NCI-H460 (cell line): ENCODE data around the gene RRH. TPM values are rescaled to one million over a fixed set of nuclear protein-coding genes. Genes with fewer than 3 reads are reported as not detected.
"Not testable (repeated sequence)": the region's sequence is repeated elsewhere in the genome, so short reads cannot be mapped to it uniquely, and the experiment has no call there.

ENCODE experiments used
- DNase-seq: peaks from one replicate; pipeline ENCODE4 v3.0.0-alpha.2; 2016; ENCODE audit warnings: low read depth; ENCODE audit errors: extremely low read depth
- total RNA-seq: library from RNA; depleted of rRNA; stranded (reverse); fragments of >200 nt; shearing (Covaris generic); gene quantifications from 2 replicates; pipeline ENCODE4 v1.2.3, GENCODE V29; 2014

RRH gene
- total RNA-seq, 1 experiment from 2014 or later, result not detected

- DNase-seq, result no peak
These were observed 9.2 kb downstream of the RRH start for GRCh38 chr4:109836985-109837384.

GRCh38 chr4:109846395-109847098 lies 18.8 kb downstream of the RRH start:
- no peak for DNase-seq

- DNase-seq, result no peak
These were observed 20.2 kb downstream of the RRH start, which contains the start of gene LRIT3 for GRCh38 chr4:109847896-109848442. Gene LRIT3, plus strand, starts transcription at chr4:109848107. Its CDS starts 95 bp downstream, at chr4:109848202.

GRCh38 chr4:109848501-109848900 lies 20.7 kb downstream of the RRH start:
- DNase-seq, result no peak

DNA sequence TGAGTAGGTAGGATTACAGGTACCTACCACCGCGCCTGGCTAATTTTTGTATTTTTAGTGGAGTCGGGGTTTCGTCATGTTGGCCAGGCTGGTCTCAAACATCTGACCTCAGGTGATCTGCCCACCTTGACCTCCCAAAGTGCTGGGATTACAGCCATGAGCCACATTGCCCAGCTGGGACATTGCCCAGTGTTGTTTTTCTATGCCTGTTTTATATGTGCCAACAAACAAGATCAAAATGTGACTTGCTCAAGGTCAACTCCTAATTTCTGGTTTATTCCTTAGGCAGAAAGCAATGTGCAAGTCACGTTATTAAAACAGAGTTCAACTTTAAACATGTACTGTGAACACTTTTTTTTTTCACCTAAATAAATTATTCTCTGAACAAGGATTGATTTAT lies 22.8 kb downstream of the RRH start:
- no peak for DNase-seq

- not testable (repeated sequence) for DNase-seq
These were observed 31.9 kb downstream of the RRH start for GRCh38 chr4:109859426-109860300.

- DNase-seq, result no peak
These were observed 33.5 kb downstream of the RRH start for GRCh38 chr4:109861271-109861670.

- no peak for DNase-seq
These were observed 34.2 kb downstream of the RRH start for GRCh38 chr4:109861916-109862511.

DNA sequence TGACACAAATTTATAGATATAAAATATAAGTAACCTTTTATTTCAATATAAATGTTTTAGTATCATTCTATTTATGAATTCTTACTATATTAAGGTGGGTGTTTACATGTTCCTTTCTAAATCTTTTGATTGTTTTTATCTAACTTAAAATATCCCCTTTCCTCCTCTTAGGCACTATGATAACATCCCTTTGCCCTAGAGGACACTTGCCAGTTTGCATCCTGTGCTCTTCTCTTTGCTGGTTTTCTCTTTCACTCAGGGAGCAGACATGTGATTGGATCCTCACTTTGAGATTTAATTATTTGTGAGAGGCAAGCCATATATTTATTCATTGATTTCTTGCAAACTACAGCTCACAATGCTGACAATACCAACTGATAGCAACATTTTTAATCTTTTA lies 36.4 kb downstream of the RRH start:
- no peak for DNase-seq

GRCh38 chr4:109870061-109870460 lies 42.3 kb downstream of the RRH start:
- DNase-seq, result no peak

- no peak for DNase-seq
These were observed 44.3 kb downstream of the RRH start for GRCh38 chr4:109872065-109872464.

DNA sequence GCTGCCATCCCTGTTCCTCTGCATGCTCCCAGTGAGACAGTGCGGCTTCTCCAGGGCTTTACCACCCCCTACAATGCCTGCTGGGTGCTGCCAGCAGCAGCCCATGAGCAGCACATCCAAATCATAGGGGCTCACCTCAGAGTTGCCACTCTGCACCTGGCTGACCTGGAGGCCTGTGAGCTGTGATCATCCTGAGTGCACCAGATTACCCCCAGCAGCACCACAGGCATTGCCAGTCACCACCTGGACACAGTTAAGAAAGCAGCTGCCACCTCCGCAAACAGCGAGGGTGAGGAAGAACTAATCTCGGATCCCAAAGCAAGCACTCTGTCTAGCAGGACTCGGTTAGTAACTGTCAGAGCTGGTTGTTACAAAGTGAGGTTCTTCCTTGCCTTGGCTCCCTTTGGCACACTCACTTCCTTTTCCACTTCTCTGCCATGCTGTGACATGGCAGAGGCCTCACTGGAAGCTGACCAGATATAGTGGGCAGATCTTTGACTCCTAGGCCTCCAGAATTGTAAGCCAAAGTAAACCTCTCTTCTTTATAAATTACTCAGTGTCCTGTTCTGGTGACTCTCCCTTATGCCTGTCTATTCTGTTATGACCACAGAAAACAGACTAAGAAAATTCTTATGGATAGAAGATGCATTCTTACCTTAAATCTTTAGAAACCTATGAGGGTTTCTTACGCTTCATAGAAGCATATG lies 45.3 kb downstream of the RRH start:
- no peak for DNase-seq

DNA sequence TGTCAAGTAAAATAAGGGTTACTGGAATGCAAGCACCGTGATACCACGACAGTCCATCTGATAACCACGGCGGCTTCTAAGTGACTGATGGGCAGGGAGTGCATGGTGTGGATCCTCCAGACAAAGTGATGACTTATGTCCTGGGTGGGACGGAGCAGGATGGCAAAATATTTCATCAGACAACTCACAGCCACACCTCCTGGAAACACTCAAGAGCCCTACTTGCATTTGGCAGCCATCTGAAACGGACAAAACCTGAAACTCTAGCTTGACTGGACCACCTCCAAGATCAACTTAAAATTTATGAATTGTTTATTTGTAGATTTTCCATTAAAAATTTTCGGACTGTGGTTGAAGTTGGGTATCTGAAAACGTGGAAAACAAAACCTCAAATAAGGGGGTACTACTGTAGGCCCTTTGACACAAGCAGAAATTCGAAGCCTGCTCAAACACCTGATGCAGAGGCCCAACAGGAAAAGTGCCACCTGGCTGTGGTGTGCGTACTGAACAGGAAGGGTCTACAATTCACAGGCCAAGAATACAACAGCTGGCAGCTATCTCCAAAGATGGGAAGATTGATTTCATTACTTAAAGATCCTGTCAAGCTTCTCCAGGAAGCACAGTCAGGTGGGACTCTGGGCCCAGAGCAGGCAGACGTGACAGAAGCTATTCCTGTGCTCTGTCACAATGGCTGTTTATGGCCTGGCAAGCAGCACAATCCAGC lies 46.2 kb downstream of the RRH start:
- peak; percentile 4 for DNase-seq

- no peak for DNase-seq
These were observed 47.3 kb downstream of the RRH start for GRCh38 chr4:109875106-109875505.

GRCh38 chr4:109875553-109875952 lies 47.8 kb downstream of the RRH start:
- not testable (repeated sequence) for DNase-seq

DNA sequence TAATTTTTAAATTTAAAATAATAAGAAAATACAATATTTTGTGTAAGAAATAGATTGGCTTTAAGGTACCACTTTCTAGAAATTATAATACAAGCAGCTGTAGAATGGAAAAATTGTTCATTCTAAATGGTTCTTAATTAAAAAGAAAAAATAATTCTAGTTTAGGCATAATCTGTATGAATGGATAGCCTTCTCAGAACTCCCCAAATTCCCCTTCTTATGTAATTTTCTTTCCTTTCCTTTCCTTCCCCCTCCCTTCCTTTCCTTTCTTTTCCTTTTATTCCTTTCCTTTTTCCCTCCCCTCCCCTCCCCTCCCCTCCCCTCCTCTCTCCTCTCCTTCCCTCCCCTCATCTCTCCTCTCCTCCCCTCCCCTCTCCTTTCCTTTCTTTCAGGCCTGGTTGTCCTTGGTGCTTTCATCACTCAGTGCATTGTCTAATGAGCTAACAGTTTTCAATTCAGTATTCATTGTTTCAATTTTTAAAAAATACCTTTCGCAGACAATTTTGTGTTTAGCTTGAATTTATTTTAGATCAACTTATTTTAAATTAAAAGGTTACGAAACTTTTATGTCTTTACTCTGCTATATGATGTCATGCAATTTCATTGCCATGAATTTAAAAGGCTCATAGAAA lies 49.0 kb downstream of the RRH start:
- DNase-seq, result no peak

GRCh38 chr4:109877400-109877799 lies 49.6 kb downstream of the RRH start:
- no peak for DNase-seq

GRCh38 chr4:109878355-109878754 lies 50.6 kb downstream of the RRH start:
- DNase-seq, result no peak

DNA sequence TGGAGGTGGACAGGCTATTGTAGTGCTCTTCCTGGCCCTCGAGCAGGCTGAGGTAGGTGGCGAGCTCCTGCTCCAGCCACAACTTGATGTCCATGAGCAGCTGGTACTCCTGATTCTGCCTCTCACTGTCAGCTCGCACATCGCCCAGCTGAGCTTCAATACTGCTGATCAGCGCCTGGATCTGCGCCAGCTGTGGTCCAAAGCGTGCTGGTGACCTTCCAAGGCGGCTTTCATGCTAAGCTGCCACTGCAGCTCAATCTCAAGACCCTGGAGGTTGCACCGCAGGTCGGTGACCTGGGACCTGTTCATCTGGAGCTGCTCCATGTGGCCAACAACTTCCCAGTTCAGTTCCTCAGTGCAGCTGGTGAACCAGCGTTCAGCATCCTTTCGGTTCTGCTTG lies 51.3 kb downstream of the RRH start:
- DNase-seq, result no peak
